ENCODE results near the gene AKAP8L.

AKAP8L gene

GRCh38 chr19:15445807-15446376 is 27.1 kb upstream of the AKAP8L start:
- ATAC-seq (ENCODE audit: insufficient read depth, low read depth) (no peak), DNase-seq (no peak)
- TF ChIP-seq, protein P1, sequence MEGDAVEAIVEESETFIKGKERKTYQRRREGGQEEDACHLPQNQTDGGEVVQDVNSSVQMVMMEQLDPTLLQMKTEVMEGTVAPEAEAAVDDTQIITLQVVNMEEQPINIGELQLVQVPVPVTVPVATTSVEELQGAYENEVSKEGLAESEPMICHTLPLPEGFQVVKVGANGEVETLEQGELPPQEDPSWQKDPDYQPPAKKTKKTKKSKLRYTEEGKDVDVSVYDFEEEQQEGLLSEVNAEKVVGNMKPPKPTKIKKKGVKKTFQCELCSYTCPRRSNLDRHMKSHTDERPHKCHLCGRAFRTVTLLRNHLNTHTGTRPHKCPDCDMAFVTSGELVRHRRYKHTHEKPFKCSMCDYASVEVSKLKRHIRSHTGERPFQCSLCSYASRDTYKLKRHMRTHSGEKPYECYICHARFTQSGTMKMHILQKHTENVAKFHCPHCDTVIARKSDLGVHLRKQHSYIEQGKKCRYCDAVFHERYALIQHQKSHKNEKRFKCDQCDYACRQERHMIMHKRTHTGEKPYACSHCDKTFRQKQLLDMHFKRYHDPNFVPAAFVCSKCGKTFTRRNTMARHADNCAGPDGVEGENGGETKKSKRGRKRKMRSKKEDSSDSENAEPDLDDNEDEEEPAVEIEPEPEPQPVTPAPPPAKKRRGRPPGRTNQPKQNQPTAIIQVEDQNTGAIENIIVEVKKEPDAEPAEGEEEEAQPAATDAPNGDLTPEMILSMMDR (IDR thresholded peaks at IDR 0.05; ENCODE audit: borderline replicate concordance, extremely low read depth, low read length, poor library complexity, severe bottlenecking) = no peak
- no peak for TF ChIP-seq EZH2 (IDR thresholded peaks at IDR 0.05; ENCODE audit: borderline replicate concordance, low read depth, low read length, severe bottlenecking)
- H3K4me2 ChIP-seq (ENCODE audit: insufficient read depth, low read length) = no peak overlapping the region
- H3K9ac ChIP-seq (ENCODE audit: low read depth, low read length) = no peak overlapping the region
- H3K9me3 ChIP-seq (ENCODE audit: insufficient read depth, low read length, severe bottlenecking) = no peaks in the 10 kb centered on the region
- no peaks in the 10 kb centered on the region for H4K20me1 ChIP-seq (ENCODE audit: insufficient read depth, low read length)
- no peak overlapping the region for H3K27ac ChIP-seq (ENCODE audit: low read length)
- H3K79me2 ChIP-seq (ENCODE audit: insufficient read depth, low read length) = no peaks in the 10 kb centered on the region
- H3K4me1 ChIP-seq (ENCODE audit: insufficient read depth, low read length) = peaks cover 14% of the 10 kb centered on the region
- no peak overlapping the region for H3K4me3 ChIP-seq (ENCODE audit: low read depth in 1 of 2, low read length in 2 of 2)
- H3K36me3 ChIP-seq (ENCODE audit: insufficient read depth, low read length) = no peaks in the 10 kb centered on the region
- H3K27me3 ChIP-seq (ENCODE audit: insufficient read depth, low read length, poor library complexity) = no peaks in the 10 kb centered on the region
- no peak overlapping the region for H2AFZ ChIP-seq (ENCODE audit: low read depth, low read length)

DNA sequence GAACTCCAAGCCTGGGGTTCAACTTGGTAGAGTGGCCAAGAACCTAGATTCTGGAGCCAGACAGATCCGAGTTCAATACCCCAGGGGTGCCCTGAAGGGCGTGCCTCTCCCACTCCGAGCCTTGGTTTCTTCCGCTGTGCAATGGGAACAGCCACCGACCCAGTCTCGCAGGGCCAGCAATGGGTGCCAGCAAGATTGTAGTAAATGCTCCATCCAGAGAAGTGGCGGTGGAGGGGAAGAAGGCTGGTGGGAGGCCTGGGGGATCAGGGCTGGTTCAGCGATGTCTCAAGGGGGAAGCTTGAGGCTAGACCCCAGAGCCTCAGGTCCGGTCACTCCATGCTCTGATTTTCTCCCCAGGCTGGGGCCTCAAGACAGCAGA is 26.4 kb upstream of the AKAP8L start:
- H3K4me1 ChIP-seq (ENCODE audit: insufficient read depth, low read length) = peaks cover 13% of the 10 kb centered on the region
- no peaks in the 10 kb centered on the region for H3K36me3 ChIP-seq (ENCODE audit: insufficient read depth, low read length)
- H3K4me2 ChIP-seq (ENCODE audit: insufficient read depth, low read length) = no peak overlapping the region
- H2AFZ ChIP-seq (ENCODE audit: low read depth, low read length) = no peak overlapping the region
- H3K9me3 ChIP-seq (ENCODE audit: insufficient read depth, low read length, severe bottlenecking) = no peaks in the 10 kb centered on the region
- no peak overlapping the region for H3K9ac ChIP-seq (ENCODE audit: low read depth, low read length)
- H3K27ac ChIP-seq (ENCODE audit: low read length) = no peak overlapping the region
- H3K27me3 ChIP-seq (ENCODE audit: insufficient read depth, low read length, poor library complexity) = no peaks in the 10 kb centered on the region
- DNase-seq (no peak), ATAC-seq (ENCODE audit: insufficient read depth, low read depth) (no peak)
- no peak for TF ChIP-seq EZH2 (IDR thresholded peaks at IDR 0.05; ENCODE audit: borderline replicate concordance, low read depth, low read length, severe bottlenecking)
- TF ChIP-seq, protein P1 (IDR thresholded peaks at IDR 0.05; ENCODE audit: borderline replicate concordance, extremely low read depth, low read length, poor library complexity, severe bottlenecking) = no peak
- H3K4me3 ChIP-seq (ENCODE audit: low read depth in 1 of 2, low read length in 2 of 2) = no peak overlapping the region
- H3K79me2 ChIP-seq (ENCODE audit: insufficient read depth, low read length) = no peaks in the 10 kb centered on the region
- no peaks in the 10 kb centered on the region for H4K20me1 ChIP-seq (ENCODE audit: insufficient read depth, low read length)

- no peak overlapping the region for H2AFZ ChIP-seq (ENCODE audit: low read depth, low read length)
- H3K79me2 ChIP-seq (ENCODE audit: insufficient read depth, low read length) = no peaks in the 10 kb centered on the region
- no peak for ATAC-seq (ENCODE audit: insufficient read depth, low read depth)
- H3K4me3 ChIP-seq (ENCODE audit: low read depth in 1 of 2, low read length in 2 of 2) = no peak overlapping the region
- no peak overlapping the region for H3K9ac ChIP-seq (ENCODE audit: low read depth, low read length)
- no peak for DNase-seq
- H3K4me2 ChIP-seq (ENCODE audit: insufficient read depth, low read length) = no peak overlapping the region
- H3K27me3 ChIP-seq (ENCODE audit: insufficient read depth, low read length, poor library complexity) = no peaks in the 10 kb centered on the region
- H3K4me1 ChIP-seq (ENCODE audit: insufficient read depth, low read length) = peaks cover 10% of the 10 kb centered on the region
- no peaks in the 10 kb centered on the region for H4K20me1 ChIP-seq (ENCODE audit: insufficient read depth, low read length)
- TF ChIP-seq, protein P1 (IDR thresholded peaks at IDR 0.05; ENCODE audit: borderline replicate concordance, extremely low read depth, low read length, poor library complexity, severe bottlenecking) = no peak
- TF ChIP-seq EZH2 (IDR thresholded peaks at IDR 0.05; ENCODE audit: borderline replicate concordance, low read depth, low read length, severe bottlenecking) = no peak
- no peaks in the 10 kb centered on the region for H3K36me3 ChIP-seq (ENCODE audit: insufficient read depth, low read length)
- no peaks in the 10 kb centered on the region for H3K9me3 ChIP-seq (ENCODE audit: insufficient read depth, low read length, severe bottlenecking)
- no peak overlapping the region for H3K27ac ChIP-seq (ENCODE audit: low read length)
Observed at GRCh38 chr19:15444505-15445226, 25.9 kb upstream of the AKAP8L start.
